MM.1S (cell line): Measurements from ENCODE around the gene SLC23A2.

Source experiments
- EZH2 ChIP-seq: fragments of 300-600 bp; sonication (generic); optimal IDR thresholded peaks from 2 replicates; pipeline ENCODE3; 2017; ENCODE audit warnings: low read depth, mild to moderate bottlenecking, antibody characterized with exemption, low read length, mixed read lengths
- TF ChIP-seq, protein P1 (sequence below): fragments of 300-600 bp; sonication (generic); IDR thresholded peaks from 2 replicates; pipeline ENCODE4 v1.5.1; 2016; ENCODE audit warnings: antibody characterized with exemption, low read length, mixed read lengths

DNA sequence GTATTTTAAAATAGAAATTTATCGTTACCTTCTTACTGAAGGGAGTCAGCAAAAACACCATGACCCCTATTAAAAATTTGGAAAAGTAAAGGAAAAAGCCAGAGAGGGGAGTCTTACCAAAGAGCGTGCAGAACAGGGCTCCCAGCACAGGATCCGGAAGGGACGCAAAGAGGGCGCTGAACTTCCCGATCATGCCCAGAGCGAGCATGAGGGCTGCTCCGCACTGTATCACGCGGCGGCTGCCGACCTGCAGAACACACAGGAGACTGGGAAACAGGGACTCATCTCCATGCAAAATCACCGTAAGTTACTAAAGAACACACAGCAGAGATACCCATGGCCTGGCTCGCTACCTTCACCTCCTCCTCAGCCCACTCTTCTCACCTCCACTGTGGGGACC, 138.6 kb downstream of the SLC23A2 start:
- TF ChIP-seq, protein P1, sequence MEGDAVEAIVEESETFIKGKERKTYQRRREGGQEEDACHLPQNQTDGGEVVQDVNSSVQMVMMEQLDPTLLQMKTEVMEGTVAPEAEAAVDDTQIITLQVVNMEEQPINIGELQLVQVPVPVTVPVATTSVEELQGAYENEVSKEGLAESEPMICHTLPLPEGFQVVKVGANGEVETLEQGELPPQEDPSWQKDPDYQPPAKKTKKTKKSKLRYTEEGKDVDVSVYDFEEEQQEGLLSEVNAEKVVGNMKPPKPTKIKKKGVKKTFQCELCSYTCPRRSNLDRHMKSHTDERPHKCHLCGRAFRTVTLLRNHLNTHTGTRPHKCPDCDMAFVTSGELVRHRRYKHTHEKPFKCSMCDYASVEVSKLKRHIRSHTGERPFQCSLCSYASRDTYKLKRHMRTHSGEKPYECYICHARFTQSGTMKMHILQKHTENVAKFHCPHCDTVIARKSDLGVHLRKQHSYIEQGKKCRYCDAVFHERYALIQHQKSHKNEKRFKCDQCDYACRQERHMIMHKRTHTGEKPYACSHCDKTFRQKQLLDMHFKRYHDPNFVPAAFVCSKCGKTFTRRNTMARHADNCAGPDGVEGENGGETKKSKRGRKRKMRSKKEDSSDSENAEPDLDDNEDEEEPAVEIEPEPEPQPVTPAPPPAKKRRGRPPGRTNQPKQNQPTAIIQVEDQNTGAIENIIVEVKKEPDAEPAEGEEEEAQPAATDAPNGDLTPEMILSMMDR: no peak
- TF ChIP-seq EZH2: no peak
